ENCODE data around the gene INHA.

INHA gene

GRCh38 chr2:219536425-219536824 is 35.7 kb upstream of the INHA start:
- no peaks in the 10 kb centered on the region for H3K9me3 Mint-ChIP-seq
- DNase-seq (no peak), ATAC-seq (replicated peaks) (no peak)
- no peak overlapping the region for H3K27ac Mint-ChIP-seq
- H3K36me3 Mint-ChIP-seq (ENCODE audit: insufficient read depth): peaks cover 4% of the 10 kb centered on the region
- no peaks in the 10 kb centered on the region for H3K4me1 Mint-ChIP-seq (ENCODE audit: low read depth in 2 of 2)
- no peak overlapping the region for H3K4me3 Mint-ChIP-seq
- peaks cover 18 to 48% of the 10 kb centered on the region in 2 donors for H3K27me3 Mint-ChIP-seq

GRCh38 chr2:219536967-219537366 is 35.1 kb upstream of the INHA start:
- peaks cover 7% of the 10 kb centered on the region for H3K36me3 Mint-ChIP-seq (ENCODE audit: insufficient read depth)
- H3K4me3 Mint-ChIP-seq: no peak overlapping the region
- H3K27me3 Mint-ChIP-seq: peaks cover 13 to 42% of the 10 kb centered on the region in 2 donors
- no peaks in the 10 kb centered on the region for H3K9me3 Mint-ChIP-seq
- no peak overlapping the region for H3K27ac Mint-ChIP-seq
- peaks cover 2% of the 10 kb centered on the region in 2 donors for H3K4me1 Mint-ChIP-seq (ENCODE audit: low read depth in 2 of 2)
- no peak for ATAC-seq (replicated peaks)
- DNase-seq: no peak

- Mint-ChIP-seq H3K27ac (no peak overlapping the region), H3K4me3 (no peak overlapping the region), H3K9me3 (no peaks in the 10 kb centered on the region), H3K36me3 (ENCODE audit: insufficient read depth) (peaks cover 7% of the 10 kb centered on the region), H3K27me3 (peaks cover 7 to 33% of the 10 kb centered on the region in 2 donors), H3K4me1 (ENCODE audit: low read depth in 2 of 2) (peaks cover 5 to 11% of the 10 kb centered on the region in 2 donors)
- no peak for ATAC-seq (replicated peaks)
- DNase-seq: no peak
Observed at GRCh38 chr2:219537657-219538488, 34.2 kb upstream of the INHA start.

- Mint-ChIP-seq H3K27ac (no peak overlapping the region), H3K4me1 (ENCODE audit: low read depth in 2 of 2) (peaks cover 5 to 12% of the 10 kb centered on the region in 2 donors), H3K9me3 (no peaks in the 10 kb centered on the region), H3K36me3 (ENCODE audit: insufficient read depth) (peaks cover 7% of the 10 kb centered on the region), H3K27me3 (peaks cover 7 to 27% of the 10 kb centered on the region in 2 donors), H3K4me3 (no peak overlapping the region)
- DNase-seq (no peak), ATAC-seq (replicated peaks) (no peak)
Observed at GRCh38 chr2:219538504-219538951, 33.6 kb upstream of the INHA start.

GRCh38 chr2:219538956-219539788 is 32.9 kb upstream of the INHA start:
- peaks cover 7 to 24% of the 10 kb centered on the region in 2 donors for H3K27me3 Mint-ChIP-seq
- H3K4me1 Mint-ChIP-seq (ENCODE audit: low read depth in 2 of 2): peaks cover 5 to 14% of the 10 kb centered on the region in 2 donors
- H3K4me3 Mint-ChIP-seq: no peak overlapping the region
- peaks cover 7% of the 10 kb centered on the region for H3K36me3 Mint-ChIP-seq (ENCODE audit: insufficient read depth)
- no peak overlapping the region for H3K27ac Mint-ChIP-seq
- H3K9me3 Mint-ChIP-seq: no peaks in the 10 kb centered on the region
- DNase-seq (no peak), ATAC-seq (replicated peaks) (no peak)

- H3K36me3 Mint-ChIP-seq (ENCODE audit: insufficient read depth): peaks cover 7% of the 10 kb centered on the region
- peaks cover 6 to 14% of the 10 kb centered on the region in 2 donors for H3K27me3 Mint-ChIP-seq
- no peak overlapping the region for H3K4me3 Mint-ChIP-seq
- no peaks in the 10 kb centered on the region for H3K9me3 Mint-ChIP-seq
- ATAC-seq (replicated peaks) (no peak), DNase-seq (no peak)
- H3K27ac Mint-ChIP-seq: peak overlapping the region in 1 of 2 donors; percentile 25
- H3K4me1 Mint-ChIP-seq (ENCODE audit: low read depth in 2 of 2): peaks cover 13 to 22% of the 10 kb centered on the region in 2 donors
Observed at GRCh38 chr2:219539926-219540678, 32.0 kb upstream of the INHA start.

GRCh38 chr2:219540784-219541504 is 31.2 kb upstream of the INHA start:
- ATAC-seq (replicated peaks) (no peak), DNase-seq (no peak)
- peak overlapping the region; percentile 82 to 83 for H3K4me3 Mint-ChIP-seq
- peaks cover 13 to 22% of the 10 kb centered on the region in 2 donors for H3K4me1 Mint-ChIP-seq (ENCODE audit: low read depth in 2 of 2)
- peak overlapping the region in 1 of 2 donors; percentile 9 for H3K27ac Mint-ChIP-seq
- peaks cover 7% of the 10 kb centered on the region for H3K36me3 Mint-ChIP-seq (ENCODE audit: insufficient read depth)
- H3K27me3 Mint-ChIP-seq: peaks cover 0 to 6% of the 10 kb centered on the region in 2 donors
- no peaks in the 10 kb centered on the region for H3K9me3 Mint-ChIP-seq

- no peaks in the 10 kb centered on the region for H3K27me3 Mint-ChIP-seq
- peak; percentile 82 to 88 (median 84) for DNase-seq
- H3K27ac Mint-ChIP-seq: peak overlapping the region in 1 of 2 donors; percentile 80
Observed at GRCh38 chr2:219541611-219542180, 30.4 kb upstream of the INHA start.

GRCh38 chr2:219542931-219543595 is 29.0 kb upstream of the INHA start:
- Mint-ChIP-seq H3K4me1 (ENCODE audit: low read depth in 2 of 2) (peaks cover 13 to 22% of the 10 kb centered on the region in 2 donors), H3K9me3 (no peaks in the 10 kb centered on the region), H3K27me3 (peaks cover 0 to 10% of the 10 kb centered on the region in 2 donors), H3K4me3 (peak overlapping the region; percentile 82 to 83), H3K36me3 (ENCODE audit: insufficient read depth) (peaks cover 7% of the 10 kb centered on the region), H3K27ac (peak overlapping the region; percentile 71 to 80)
- peak in 1 of 3 experiments; percentile 46 for DNase-seq
- ATAC-seq (replicated peaks): peak; percentile 47

More at GRCh38 chr2:219541611-219542180, 30.4 kb upstream of the INHA start:
- Mint-ChIP-seq H3K36me3 (ENCODE audit: insufficient read depth) (peaks cover 7% of the 10 kb centered on the region), H3K9me3 (no peaks in the 10 kb centered on the region), H3K4me1 (ENCODE audit: low read depth in 2 of 2) (peaks cover 13 to 22% of the 10 kb centered on the region in 2 donors), H3K4me3 (peak overlapping the region; percentile 82 to 83)
- ATAC-seq (replicated peaks): peak; percentile 50

- Mint-ChIP-seq H3K27me3 (peaks cover 6 to 18% of the 10 kb centered on the region in 2 donors), H3K4me3 (peak within 1 kb of the TSS; percentile 82 to 83), H3K36me3 (ENCODE audit: insufficient read depth) (peaks cover 7% of the 10 kb centered on the region), H3K9me3 (no peaks in the 10 kb centered on the region), H3K27ac (peak within 1 kb of the TSS; percentile 71 to 80), H3K4me1 (ENCODE audit: low read depth in 2 of 2) (peaks cover 13 to 22% of the 10 kb centered on the region in 2 donors)
- ATAC-seq (replicated peaks): peak; percentile 72
- DNase-seq: peak; percentile 86 to 87 (median 87)
Observed at GRCh38 chr2:219543596-219544358, 28.3 kb upstream of the INHA start, which contains the start of the genes CHPF and TMEM198. TSS of gene CHPF (minus strand) at chr2:219543809. CDS start at chr2:219543538, 271 bp downstream. TSS of gene TMEM198 (plus strand) at chr2:219544028. CDS start at chr2:219544728, 700 bp downstream.

GRCh38 chr2:219544567-219544966 is 27.5 kb upstream of the INHA start:
- Mint-ChIP-seq H3K27ac (peak overlapping the region in 1 of 2 donors; percentile 71), H3K4me3 (peak overlapping the region; percentile 82 to 83), H3K36me3 (ENCODE audit: insufficient read depth) (peaks cover 3% of the 10 kb centered on the region), H3K9me3 (no peaks in the 10 kb centered on the region), H3K4me1 (ENCODE audit: low read depth in 2 of 2) (peaks cover 13 to 22% of the 10 kb centered on the region in 2 donors), H3K27me3 (peaks cover 7 to 25% of the 10 kb centered on the region in 2 donors)
- no peak for ATAC-seq (replicated peaks)
- DNase-seq: no peak
